ENCODE results near the gene MXI1. TPM values are rescaled to one million over a fixed set of nuclear protein-coding genes. Genes with fewer than 3 reads are reported as not detected.

Gene MXI1
- total RNA-seq, 1 experiment from 2014 or later = 11.0 TPM

GRCh38 chr10:110259317-110259716, 51.9 kb downstream of the MXI1 start:
- TF ChIP-seq CTCF (IDR thresholded peaks at IDR 0.05; ENCODE audit: insufficient read depth in 1 of 2, low read depth in 1 of 2, low read length in 1 of 2, severe bottlenecking in 1 of 2, unreplicated experiment in 1 of 2) = no peak
- Mint-ChIP-seq H3K27me3 (ENCODE audit: insufficient read depth, unreplicated experiment) (no peaks in the 10 kb centered on the region), H3K27ac (ENCODE audit: unreplicated experiment) (no peak overlapping the region), H3K4me1 (ENCODE audit: low read depth, unreplicated experiment) (no peaks in the 10 kb centered on the region), H3K4me3 (ENCODE audit: unreplicated experiment) (no peak overlapping the region), H3K9me3 (ENCODE audit: unreplicated experiment) (no peaks in the 10 kb centered on the region), H3K36me3 (ENCODE audit: insufficient read depth, unreplicated experiment) (no peaks in the 10 kb centered on the region)
- Histone ChIP-seq H3K4me3 (ENCODE audit: low read depth, low read length) (no peak overlapping the region), H3K27me3 (replicated peaks; ENCODE audit: control insufficient read depth, insufficient read depth, low read length) (no peaks in the 10 kb centered on the region), H3K9me3 (no peaks in the 10 kb centered on the region; the same call in 1 of the 2 replicates), H3K4me1 (no peaks in the 10 kb centered on the region), H3K36me3 (ENCODE audit: control insufficient read depth, insufficient read depth, low read length) (no peaks in the 10 kb centered on the region)
- POLR2A ChIA-PET = no interaction called here
- CTCF ChIA-PET = interaction anchor here (0.6 kb wide), 1 partner anchor 33 kb away, joined by 6 read pairs; no protein-coding TSS in a partner anchor
- intact Hi-C loops (cut with micrococcal nuclease; ENCODE audit: unreplicated experiment) = no loop called here
- no peak for DNase-seq
- BruUV-seq (replicated peaks) = no TSS peak

- CTCF ChIA-PET = interaction anchor here (0.6 kb wide), 1 partner anchor 10 kb away, joined by 4 read pairs; no protein-coding TSS in a partner anchor
- H3K27ac Mint-ChIP-seq (ENCODE audit: unreplicated experiment) = no peak overlapping the region
Observed at GRCh38 chr10:110260746-110261477, 53.5 kb downstream of the MXI1 start.

GRCh38 chr10:110263164-110263563, 55.8 kb downstream of the MXI1 start:
- intact Hi-C loops (cut with micrococcal nuclease; ENCODE audit: unreplicated experiment) = no loop called here
- H3K4me3 ChIP-seq (ENCODE audit: low read depth, low read length) = no peak overlapping the region
- CTCF ChIA-PET = no interaction called here

More at GRCh38 chr10:110260746-110261477, 53.5 kb downstream of the MXI1 start:
- Mint-ChIP-seq H3K4me3 (ENCODE audit: unreplicated experiment) (no peak overlapping the region), H3K4me1 (ENCODE audit: low read depth, unreplicated experiment) (no peaks in the 10 kb centered on the region), H3K9me3 (ENCODE audit: unreplicated experiment) (no peaks in the 10 kb centered on the region), H3K36me3 (ENCODE audit: insufficient read depth, unreplicated experiment) (no peaks in the 10 kb centered on the region), H3K27me3 (ENCODE audit: insufficient read depth, unreplicated experiment) (no peaks in the 10 kb centered on the region)
- Histone ChIP-seq H3K36me3 (ENCODE audit: control insufficient read depth, insufficient read depth, low read length) (no peaks in the 10 kb centered on the region), H3K27me3 (replicated peaks; ENCODE audit: control insufficient read depth, insufficient read depth, low read length) (no peaks in the 10 kb centered on the region), H3K4me1 (no peaks in the 10 kb centered on the region), H3K9me3 (no peaks in the 10 kb centered on the region), H3K4me3 (ENCODE audit: low read depth, low read length) (no peak overlapping the region)
- no peak for TF ChIP-seq CTCF (IDR thresholded peaks at IDR 0.05; ENCODE audit: insufficient read depth in 1 of 2, low read depth in 1 of 2, low read length in 1 of 2, severe bottlenecking in 1 of 2, unreplicated experiment in 1 of 2)
- intact Hi-C loops (cut with micrococcal nuclease; ENCODE audit: unreplicated experiment) = no loop called here
- POLR2A ChIA-PET = no interaction called here
- BruUV-seq (replicated peaks) = no TSS peak
- no peak for DNase-seq

More at GRCh38 chr10:110263164-110263563, 55.8 kb downstream of the MXI1 start:
- Mint-ChIP-seq H3K27me3 (ENCODE audit: insufficient read depth, unreplicated experiment) (no peaks in the 10 kb centered on the region), H3K4me3 (ENCODE audit: unreplicated experiment) (no peak overlapping the region), H3K4me1 (ENCODE audit: low read depth, unreplicated experiment) (no peaks in the 10 kb centered on the region), H3K27ac (ENCODE audit: unreplicated experiment) (no peak overlapping the region), H3K36me3 (ENCODE audit: insufficient read depth, unreplicated experiment) (no peaks in the 10 kb centered on the region), H3K9me3 (ENCODE audit: unreplicated experiment) (no peaks in the 10 kb centered on the region)
- no peak for DNase-seq
- BruUV-seq (replicated peaks) = no TSS peak
- TF ChIP-seq CTCF (IDR thresholded peaks at IDR 0.05; ENCODE audit: insufficient read depth in 1 of 2, low read depth in 1 of 2, low read length in 1 of 2, severe bottlenecking in 1 of 2, unreplicated experiment in 1 of 2) = no peak
- POLR2A ChIA-PET = no interaction called here
- Histone ChIP-seq H3K36me3 (ENCODE audit: control insufficient read depth, insufficient read depth, low read length) (no peaks in the 10 kb centered on the region), H3K27me3 (replicated peaks; ENCODE audit: control insufficient read depth, insufficient read depth, low read length) (no peaks in the 10 kb centered on the region), H3K4me1 (no peaks in the 10 kb centered on the region), H3K9me3 (no peaks in the 10 kb centered on the region)

Measured in Caco-2 (cell line).